ENCODE data around the gene GFOD1.

Gene GFOD1

DNA sequence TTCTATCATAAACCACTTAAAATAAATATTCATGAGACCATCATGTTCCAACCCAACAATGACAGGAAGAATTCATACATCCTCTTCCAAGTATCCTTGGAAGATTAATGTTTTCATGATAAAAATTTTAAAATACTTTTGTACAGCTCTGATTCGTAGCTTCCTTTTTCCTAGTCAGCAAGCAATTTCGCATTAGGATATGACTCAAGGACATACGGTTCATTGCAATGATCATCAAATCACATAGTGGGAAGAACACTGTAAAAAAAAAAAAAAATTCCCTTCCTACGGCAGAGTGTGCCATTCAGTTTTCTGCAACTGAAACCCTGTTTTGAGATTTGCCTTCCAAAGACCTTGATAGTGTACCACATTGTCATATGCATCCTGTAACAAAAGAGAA is 35.3 kb upstream of the GFOD1 start:
- TF ChIP-seq, protein P1, sequence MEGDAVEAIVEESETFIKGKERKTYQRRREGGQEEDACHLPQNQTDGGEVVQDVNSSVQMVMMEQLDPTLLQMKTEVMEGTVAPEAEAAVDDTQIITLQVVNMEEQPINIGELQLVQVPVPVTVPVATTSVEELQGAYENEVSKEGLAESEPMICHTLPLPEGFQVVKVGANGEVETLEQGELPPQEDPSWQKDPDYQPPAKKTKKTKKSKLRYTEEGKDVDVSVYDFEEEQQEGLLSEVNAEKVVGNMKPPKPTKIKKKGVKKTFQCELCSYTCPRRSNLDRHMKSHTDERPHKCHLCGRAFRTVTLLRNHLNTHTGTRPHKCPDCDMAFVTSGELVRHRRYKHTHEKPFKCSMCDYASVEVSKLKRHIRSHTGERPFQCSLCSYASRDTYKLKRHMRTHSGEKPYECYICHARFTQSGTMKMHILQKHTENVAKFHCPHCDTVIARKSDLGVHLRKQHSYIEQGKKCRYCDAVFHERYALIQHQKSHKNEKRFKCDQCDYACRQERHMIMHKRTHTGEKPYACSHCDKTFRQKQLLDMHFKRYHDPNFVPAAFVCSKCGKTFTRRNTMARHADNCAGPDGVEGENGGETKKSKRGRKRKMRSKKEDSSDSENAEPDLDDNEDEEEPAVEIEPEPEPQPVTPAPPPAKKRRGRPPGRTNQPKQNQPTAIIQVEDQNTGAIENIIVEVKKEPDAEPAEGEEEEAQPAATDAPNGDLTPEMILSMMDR (conservative IDR thresholded peaks at IDR 0.05; ENCODE audit: low read depth, low read length): no peak
- H3K4me1 ChIP-seq (ENCODE audit: low read depth, poor library complexity, severe bottlenecking): no peaks in the 10 kb centered on the region
- no peak overlapping the region for H3K4me3 ChIP-seq (IDR thresholded peaks at IDR 0.05; ENCODE audit: insufficient read depth, low read depth, low read length)
- H3K79me2 ChIP-seq (ENCODE audit: insufficient read depth, low read depth): no peaks in the 10 kb centered on the region
- no peaks in the 10 kb centered on the region for H3K27me3 ChIP-seq (ENCODE audit: insufficient read depth, low read depth)
- no peaks in the 10 kb centered on the region for H4K20me1 ChIP-seq (ENCODE audit: insufficient read depth)
- H3K4me2 ChIP-seq: no peak overlapping the region
- H3K27ac ChIP-seq: no peak overlapping the region
- H2AFZ ChIP-seq (ENCODE audit: low read depth): no peak overlapping the region
- H3K36me3 ChIP-seq (ENCODE audit: insufficient read depth): no peaks in the 10 kb centered on the region
- no peak overlapping the region for H3K9ac ChIP-seq

DNA sequence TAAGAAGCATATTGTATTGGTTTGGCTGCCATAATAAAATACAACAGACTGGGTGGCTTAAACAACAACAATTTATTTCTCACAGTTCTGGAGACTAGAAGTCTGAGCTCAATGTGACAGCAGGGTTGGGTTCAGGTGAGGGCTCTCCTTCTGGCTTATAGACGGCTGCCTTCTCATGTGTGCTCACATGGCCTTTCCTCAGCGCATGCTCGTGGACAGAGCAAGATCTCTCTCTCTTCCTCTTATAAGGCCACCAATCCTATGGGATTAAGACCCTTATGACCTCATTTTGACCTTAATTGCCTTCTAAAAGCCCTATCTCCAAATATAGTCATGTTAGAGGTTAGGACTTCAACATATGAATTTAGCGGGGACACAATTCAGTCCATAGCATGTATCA is 32.4 kb upstream of the GFOD1 start:
- no peaks in the 10 kb centered on the region for H4K20me1 ChIP-seq (ENCODE audit: insufficient read depth)
- no peak overlapping the region for H3K4me3 ChIP-seq (IDR thresholded peaks at IDR 0.05; ENCODE audit: insufficient read depth, low read depth, low read length)
- H3K27me3 ChIP-seq (ENCODE audit: insufficient read depth, low read depth): no peaks in the 10 kb centered on the region
- H3K36me3 ChIP-seq (ENCODE audit: insufficient read depth): no peaks in the 10 kb centered on the region
- TF ChIP-seq, protein P1 (conservative IDR thresholded peaks at IDR 0.05; ENCODE audit: low read depth, low read length): no peak
- no peak overlapping the region for H3K9ac ChIP-seq
- H3K79me2 ChIP-seq (ENCODE audit: insufficient read depth, low read depth): no peaks in the 10 kb centered on the region
- H3K27ac ChIP-seq: no peak overlapping the region
- no peak overlapping the region for H3K4me2 ChIP-seq
- no peak overlapping the region for H2AFZ ChIP-seq (ENCODE audit: low read depth)
- H3K4me1 ChIP-seq (ENCODE audit: low read depth, poor library complexity, severe bottlenecking): no peaks in the 10 kb centered on the region

DNA sequence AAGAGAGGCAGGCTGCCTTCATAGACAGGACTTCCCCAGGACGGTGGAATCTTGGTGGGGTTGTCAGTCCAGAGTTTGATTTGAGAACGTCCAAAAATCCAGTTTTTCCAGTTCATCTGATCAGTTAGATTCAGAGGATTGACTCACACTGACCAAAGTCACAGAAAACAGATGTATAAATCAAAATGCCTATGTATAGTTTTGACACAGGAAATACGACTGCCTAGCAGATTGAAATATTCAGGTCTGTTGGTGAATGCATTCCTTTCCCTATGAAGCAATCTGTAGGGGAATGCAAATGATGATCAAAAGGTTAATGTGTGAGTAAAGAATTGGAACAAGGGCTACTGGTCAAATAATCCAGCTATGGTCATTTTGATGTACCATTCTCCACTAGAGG is 29.7 kb upstream of the GFOD1 start:
- no peak overlapping the region for H3K9ac ChIP-seq
- no peaks in the 10 kb centered on the region for H4K20me1 ChIP-seq (ENCODE audit: insufficient read depth)
- H3K4me2 ChIP-seq: no peak overlapping the region
- H3K36me3 ChIP-seq (ENCODE audit: insufficient read depth): no peaks in the 10 kb centered on the region
- no peaks in the 10 kb centered on the region for H3K4me1 ChIP-seq (ENCODE audit: low read depth, poor library complexity, severe bottlenecking)
- H3K27ac ChIP-seq: no peak overlapping the region
- no peak overlapping the region for H3K4me3 ChIP-seq (IDR thresholded peaks at IDR 0.05; ENCODE audit: insufficient read depth, low read depth, low read length)
- H2AFZ ChIP-seq (ENCODE audit: low read depth): no peak overlapping the region
- H3K27me3 ChIP-seq (ENCODE audit: insufficient read depth, low read depth): no peaks in the 10 kb centered on the region
- H3K79me2 ChIP-seq (ENCODE audit: insufficient read depth, low read depth): no peaks in the 10 kb centered on the region
- TF ChIP-seq, protein P1 (conservative IDR thresholded peaks at IDR 0.05; ENCODE audit: low read depth, low read length): no peak

DNA sequence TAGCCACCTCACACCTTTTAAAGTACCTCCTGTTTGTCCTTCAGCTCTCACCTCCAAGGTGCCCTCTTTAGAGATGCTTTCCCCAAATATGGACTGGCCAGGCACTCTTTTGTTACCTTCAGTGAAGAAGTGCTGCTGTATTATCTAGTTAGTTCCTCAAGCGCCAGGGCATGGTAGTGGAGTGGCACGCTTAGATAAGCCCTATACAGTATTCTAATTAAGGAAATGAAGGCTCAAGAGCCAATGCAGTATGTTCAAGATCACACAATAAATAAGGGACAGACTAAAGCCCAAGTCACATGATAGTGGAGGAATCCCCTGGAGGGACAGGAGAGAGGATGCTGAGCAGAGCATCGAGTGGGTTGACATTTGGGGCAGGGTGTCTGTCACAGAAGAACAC is 28.5 kb upstream of the GFOD1 start:
- H3K9ac ChIP-seq: no peak overlapping the region
- TF ChIP-seq, protein P1 (conservative IDR thresholded peaks at IDR 0.05; ENCODE audit: low read depth, low read length): no peak

More for the DNA sequence above, 28.5 kb upstream of the GFOD1 start:
- no peak overlapping the region for H3K4me3 ChIP-seq (IDR thresholded peaks at IDR 0.05; ENCODE audit: insufficient read depth, low read depth, low read length)
- H3K27me3 ChIP-seq (ENCODE audit: insufficient read depth, low read depth): no peaks in the 10 kb centered on the region
- no peaks in the 10 kb centered on the region for H4K20me1 ChIP-seq (ENCODE audit: insufficient read depth)
- H3K4me1 ChIP-seq (ENCODE audit: low read depth, poor library complexity, severe bottlenecking): no peaks in the 10 kb centered on the region
- H3K4me2 ChIP-seq: no peak overlapping the region
- H2AFZ ChIP-seq (ENCODE audit: low read depth): no peak overlapping the region
- no peaks in the 10 kb centered on the region for H3K36me3 ChIP-seq (ENCODE audit: insufficient read depth)
- no peak overlapping the region for H3K27ac ChIP-seq
- H3K79me2 ChIP-seq (ENCODE audit: insufficient read depth, low read depth): no peaks in the 10 kb centered on the region
